LNCaP clone FGC (cell line): ENCODE data around the gene MAGI1.

ENCODE experiments used
- DNase-seq: peaks from one replicate; pipeline ENCODE4 v3.0.0-alpha.2; 2011; ENCODE audit warnings: low read depth
- H3K4me3 ChIP-seq: 2 replicates; pipeline ENCODE4 v1.5.1; 2011; ENCODE audit warnings: mild to moderate bottlenecking, low read depth, low read length, control low read depth
- TF ChIP-seq, protein P1 (sequence below): IDR thresholded peaks from 2 replicates; pipeline ENCODE4 v1.5.1; 2012; ENCODE audit warnings: mild to moderate bottlenecking; ENCODE audit not compliant: control insufficient read depth, insufficient read depth; ENCODE audit errors: extremely low read depth

Gene MAGI1

DNA sequence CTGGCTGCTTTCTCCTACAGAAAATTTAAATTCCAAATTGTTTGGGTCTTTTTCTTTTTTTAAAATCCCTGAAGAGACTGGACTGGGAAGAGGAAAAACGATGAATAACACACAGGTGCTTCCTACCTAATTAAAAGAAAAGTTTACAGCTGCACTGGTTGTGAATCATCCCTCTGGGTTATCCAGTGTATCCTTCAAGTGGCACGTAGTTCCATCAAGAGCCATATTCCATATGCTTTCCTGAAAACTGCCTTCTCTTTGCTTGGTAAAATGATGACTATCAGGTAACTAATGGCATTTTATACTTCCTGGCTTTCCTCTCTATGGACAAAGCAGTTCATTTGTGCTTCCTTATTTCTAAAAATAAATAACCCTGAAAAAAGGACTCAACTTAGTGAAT, 123.2 kb downstream of the MAGI1 start:
- DNase-seq, result no peak
- no peak overlapping the region for H3K4me3 ChIP-seq
- TF ChIP-seq, protein P1, sequence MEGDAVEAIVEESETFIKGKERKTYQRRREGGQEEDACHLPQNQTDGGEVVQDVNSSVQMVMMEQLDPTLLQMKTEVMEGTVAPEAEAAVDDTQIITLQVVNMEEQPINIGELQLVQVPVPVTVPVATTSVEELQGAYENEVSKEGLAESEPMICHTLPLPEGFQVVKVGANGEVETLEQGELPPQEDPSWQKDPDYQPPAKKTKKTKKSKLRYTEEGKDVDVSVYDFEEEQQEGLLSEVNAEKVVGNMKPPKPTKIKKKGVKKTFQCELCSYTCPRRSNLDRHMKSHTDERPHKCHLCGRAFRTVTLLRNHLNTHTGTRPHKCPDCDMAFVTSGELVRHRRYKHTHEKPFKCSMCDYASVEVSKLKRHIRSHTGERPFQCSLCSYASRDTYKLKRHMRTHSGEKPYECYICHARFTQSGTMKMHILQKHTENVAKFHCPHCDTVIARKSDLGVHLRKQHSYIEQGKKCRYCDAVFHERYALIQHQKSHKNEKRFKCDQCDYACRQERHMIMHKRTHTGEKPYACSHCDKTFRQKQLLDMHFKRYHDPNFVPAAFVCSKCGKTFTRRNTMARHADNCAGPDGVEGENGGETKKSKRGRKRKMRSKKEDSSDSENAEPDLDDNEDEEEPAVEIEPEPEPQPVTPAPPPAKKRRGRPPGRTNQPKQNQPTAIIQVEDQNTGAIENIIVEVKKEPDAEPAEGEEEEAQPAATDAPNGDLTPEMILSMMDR, result no peak

DNA sequence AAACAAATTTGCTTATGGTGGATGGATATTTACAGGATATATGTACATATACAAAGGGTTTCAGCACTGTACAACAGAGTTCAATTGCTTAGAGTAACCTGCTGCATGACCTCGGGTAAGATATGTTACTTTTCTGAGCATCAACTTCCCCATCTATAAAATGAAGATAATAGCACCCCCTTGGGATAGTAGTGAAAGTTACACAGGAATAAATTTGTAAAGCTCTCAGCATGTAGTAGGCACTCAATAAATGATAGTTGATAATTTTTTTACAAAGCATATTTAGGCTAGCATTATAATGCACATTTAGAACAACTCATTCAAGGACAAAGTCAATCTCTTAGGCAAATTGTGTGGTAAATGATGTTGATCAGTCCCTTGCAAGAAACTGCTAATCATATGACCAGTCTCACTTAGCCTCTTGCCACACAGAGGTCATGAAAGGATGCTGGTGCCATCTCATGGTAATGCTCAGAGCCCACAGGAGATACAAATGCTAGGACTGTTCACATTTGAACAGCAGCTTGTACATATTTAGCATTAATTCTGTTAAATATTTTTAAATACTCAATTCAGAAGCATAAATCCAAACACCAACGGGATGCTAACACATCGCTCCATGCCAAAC, 123.9 kb downstream of the MAGI1 start:
- H3K4me3 ChIP-seq, result no peak overlapping the region
- TF ChIP-seq, protein P1, result peak; percentile 22; the same call in 1 of the 2 replicates
- no peak for DNase-seq

DNA sequence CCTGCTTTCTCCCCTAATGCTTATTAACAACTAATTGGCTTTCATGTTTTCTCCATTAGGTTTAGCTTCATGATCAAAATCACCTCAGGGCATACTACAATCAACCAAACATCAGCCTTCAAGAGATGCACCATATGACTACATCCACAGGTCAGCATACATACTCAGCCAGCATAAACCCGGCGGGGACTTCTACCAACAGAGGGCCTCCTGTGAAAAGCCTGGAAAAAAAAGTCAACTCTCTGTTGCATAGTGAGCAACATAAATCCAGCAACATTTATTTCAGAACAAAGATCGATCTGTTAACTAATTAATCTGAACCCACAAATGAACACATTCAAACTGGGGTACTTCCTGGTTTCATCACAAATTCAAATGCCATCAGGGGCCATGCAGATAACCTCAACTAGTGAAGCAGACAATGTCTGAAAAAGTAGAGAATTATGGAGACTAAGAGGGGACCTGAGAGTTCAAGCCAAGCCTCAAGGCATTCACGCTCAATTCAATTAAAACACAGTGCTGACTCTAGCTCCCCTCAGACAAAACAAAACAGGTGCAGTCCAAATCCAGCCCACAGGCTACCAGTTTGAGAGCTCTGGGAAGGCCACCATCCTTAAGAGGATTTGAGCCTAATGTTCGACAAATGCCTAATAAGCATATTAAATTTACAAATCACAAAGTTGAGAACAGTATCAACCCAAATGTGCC, 124.5 kb downstream of the MAGI1 start:
- no peak overlapping the region for H3K4me3 ChIP-seq
- no peak for DNase-seq
- TF ChIP-seq, protein P1, result peak; percentile 19; the same call in 1 of the 2 replicates

DNA sequence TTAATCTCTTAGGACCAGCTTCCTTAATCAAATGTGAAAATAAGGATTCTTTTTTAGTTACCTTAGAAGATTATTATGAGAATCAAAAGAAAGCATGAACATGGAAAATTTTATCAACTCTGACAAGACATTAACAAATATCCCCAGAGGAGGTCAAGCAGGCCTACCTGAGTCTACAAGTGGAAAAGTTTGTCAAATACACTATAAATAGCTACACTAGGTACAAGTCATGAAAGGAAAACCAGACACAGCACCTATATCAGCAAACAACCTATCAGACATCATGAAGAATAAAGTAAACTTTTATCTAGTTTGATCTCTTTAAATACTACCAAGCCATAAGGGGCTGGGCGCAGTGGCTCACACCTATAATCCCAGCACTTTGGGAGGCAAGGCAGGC, 126.1 kb downstream of the MAGI1 start:
- TF ChIP-seq, protein P1, result no peak
- no peak for DNase-seq
- H3K4me3 ChIP-seq, result no peak overlapping the region

DNA sequence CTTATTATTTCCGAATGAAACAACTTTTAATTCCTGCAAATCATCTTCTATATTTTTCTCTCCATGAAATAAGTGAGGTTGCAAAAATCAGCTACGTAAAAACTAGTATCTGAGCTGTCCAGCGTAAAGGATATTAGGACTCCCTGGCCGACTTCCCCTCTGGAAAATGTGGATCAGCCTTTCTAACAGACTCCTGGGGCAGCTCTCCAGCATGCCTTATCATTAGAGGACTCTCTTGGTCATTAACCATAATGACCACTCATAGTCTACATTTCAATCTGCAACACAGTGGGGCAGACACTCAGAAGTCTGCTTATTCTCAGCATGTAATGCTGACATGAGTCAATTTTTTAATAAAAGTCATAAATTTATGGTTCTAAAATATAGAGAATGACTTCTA, 130.1 kb downstream of the MAGI1 start:
- no peak overlapping the region for H3K4me3 ChIP-seq
- TF ChIP-seq, protein P1, result no peak
- no peak for DNase-seq

DNA sequence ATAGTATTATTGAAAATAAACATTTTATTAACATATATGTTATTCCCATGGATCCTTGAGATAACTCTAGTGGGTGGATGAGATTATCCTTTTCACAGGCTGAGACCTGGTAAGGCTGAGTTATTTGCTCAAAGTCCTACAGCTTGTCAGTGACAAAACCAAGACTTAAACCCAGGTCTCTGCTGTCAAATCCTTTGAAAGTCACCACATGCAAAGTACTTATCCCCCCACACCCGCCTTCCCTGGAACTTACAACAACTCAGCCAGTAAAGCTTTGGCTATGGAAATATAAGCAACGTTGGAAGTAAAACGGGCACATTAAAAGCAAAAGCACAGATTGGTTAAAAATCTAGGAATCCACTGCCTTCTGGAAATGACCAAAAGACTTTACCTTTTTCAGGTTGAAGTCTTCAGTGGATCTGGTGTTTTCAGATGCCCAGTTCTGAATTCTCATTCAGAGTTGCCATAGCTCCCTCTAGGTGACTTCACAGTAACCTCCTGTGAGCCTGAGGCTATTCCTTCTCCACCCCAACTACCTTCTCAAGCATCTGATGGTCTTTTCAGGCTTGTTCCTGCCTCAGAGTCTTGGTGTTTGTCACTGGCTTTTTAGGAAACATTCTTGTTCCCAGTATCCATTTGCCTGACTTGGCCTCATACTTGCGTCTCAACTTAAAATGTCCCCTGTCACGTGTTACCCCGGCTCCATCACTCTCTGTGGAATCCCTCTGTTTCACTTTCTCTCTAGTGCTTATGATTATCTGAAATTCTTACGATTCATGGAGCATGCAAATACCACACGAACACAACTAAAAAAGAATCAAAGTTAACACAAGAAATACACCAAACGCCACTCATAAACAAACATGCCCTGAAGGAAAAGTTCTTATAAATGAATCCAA, 131.2 kb downstream of the MAGI1 start:
- no peak for DNase-seq

More for the DNA sequence above, 131.2 kb downstream of the MAGI1 start:
- no peak overlapping the region for H3K4me3 ChIP-seq
- TF ChIP-seq, protein P1, result no peak
